ENCODE data around the gene ZNF563.

GRCh38 chr19:12364391-12365235 is 31.2 kb upstream of the ZNF563 start:
- TF ChIP-seq CTCF (IDR thresholded peaks at IDR 0.05) (no peak), POLR2AphosphoS5 (IDR thresholded peaks at IDR 0.05) (no peak)
